GM12873 (cell line): ENCODE results near the gene FBH1.

Source experiments
- CTCF ChIP-seq: IDR thresholded peaks from 2 replicates; pipeline ENCODE4 v1.5.1; 2012; ENCODE audit warnings: low read depth, mild to moderate bottlenecking, moderate library complexity, low read length, control low read depth; ENCODE audit not compliant: insufficient read depth; ENCODE audit errors: missing control alignments

Gene FBH1

GRCh38 chr10:5975641-5976473 is 85.8 kb downstream of the FBH1 start:
- TF ChIP-seq CTCF, result no peak

- TF ChIP-seq CTCF, result no peak
Observed at GRCh38 chr10:5976512-5977470, 86.7 kb downstream of the FBH1 start.

DNA sequence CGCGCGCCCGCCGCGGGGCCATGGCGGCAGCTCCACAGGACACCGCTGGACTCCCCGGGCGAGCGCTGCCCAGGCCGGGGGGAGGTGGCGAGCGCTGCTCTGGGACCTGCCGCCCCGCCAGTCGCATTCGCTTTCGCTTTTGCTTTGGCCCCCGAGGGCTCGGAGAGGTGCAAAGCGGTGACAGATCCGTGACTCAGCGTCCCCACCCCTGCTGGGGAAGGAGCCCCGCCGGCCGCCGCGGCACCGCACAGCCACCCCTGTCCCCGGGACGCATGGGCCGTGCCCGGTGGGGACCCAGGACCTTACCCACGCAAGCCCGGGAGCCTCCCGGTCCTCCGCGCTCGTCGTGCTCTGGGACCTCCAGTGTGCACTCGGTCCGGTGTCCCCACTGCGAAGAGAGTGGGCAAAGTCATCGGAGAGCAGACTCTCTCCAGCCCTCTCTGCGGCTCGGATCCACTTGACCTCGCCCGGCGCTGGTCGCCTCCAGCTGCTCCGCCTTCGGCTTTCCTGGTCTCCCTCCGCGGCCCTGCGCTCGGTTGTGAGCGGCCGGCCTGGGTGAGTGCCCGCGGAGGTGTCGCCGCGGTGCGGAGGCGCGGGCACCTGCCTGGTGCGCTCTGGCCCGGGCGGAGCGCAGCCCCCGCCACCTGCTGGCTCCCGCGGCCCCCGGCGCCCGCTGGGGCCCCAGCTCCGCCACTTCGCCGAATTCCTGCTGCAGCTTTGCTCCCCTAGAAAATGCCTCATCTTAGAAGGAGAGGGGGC is 87.6 kb downstream of the FBH1 start, which contains the start of gene IL15RA:
IL15RA (minus strand) TSS at position 73 of the 759 bp plus-strand sequence; CDS start at position 22, 51 bp downstream.
- peak; percentile 40 for TF ChIP-seq CTCF

- no peak for TF ChIP-seq CTCF
Observed at GRCh38 chr10:5978230-5978489, 88.1 kb downstream of the FBH1 start.

- TF ChIP-seq CTCF, result no peak
Observed at GRCh38 chr10:5981529-5981928, 91.5 kb downstream of the FBH1 start.

- TF ChIP-seq CTCF, result no peak
Observed at GRCh38 chr10:5983774-5984173, 93.7 kb downstream of the FBH1 start.

- TF ChIP-seq CTCF, result no peak
Observed at GRCh38 chr10:5985029-5985428, 95.0 kb downstream of the FBH1 start.
